ENCODE measurements around the gene MTCH1.
A peak's percentile ranks its signal among the peaks of the same experiment; 100 is the strongest.

Gene MTCH1

DNA sequence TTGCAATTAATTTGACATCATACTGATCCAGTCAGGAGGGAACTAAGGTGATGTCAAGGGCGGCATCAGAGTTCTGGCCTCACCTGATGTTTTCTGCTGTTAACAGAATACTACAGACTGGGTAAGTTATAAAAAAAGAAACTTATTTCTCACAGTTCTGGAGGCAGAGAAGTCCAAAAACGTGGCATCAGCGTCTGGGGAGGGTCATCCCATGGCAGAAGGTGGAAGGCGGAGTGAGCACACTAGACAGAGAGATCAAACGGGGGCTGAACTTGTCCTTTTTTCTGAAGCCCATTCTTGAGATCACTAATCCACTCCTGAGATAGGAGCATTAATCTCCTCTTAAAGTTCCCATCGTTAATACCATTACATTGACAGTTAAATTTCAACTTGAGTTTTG is 3.3 kb upstream of the MTCH1 start:
- no peak for DNase-seq (ENCODE audit: low read depth)

DNA sequence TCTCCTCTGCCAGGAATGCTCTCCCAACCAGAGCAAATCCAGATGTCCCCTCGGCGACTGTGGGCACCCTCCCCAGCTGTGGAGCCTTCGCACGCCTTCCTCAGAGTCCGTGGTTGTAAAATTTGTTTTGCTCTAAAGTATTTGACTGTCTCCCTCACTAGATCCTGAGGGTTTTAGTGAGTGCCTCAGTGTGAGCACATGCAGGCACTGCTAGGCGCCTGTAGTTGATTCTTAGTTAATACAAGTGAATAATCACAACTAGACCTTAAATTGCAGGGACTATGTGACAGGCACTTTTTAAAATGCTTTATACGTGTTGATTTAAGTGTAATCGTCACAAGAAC is 680 bp upstream of the MTCH1 start:
- no peak for DNase-seq (ENCODE audit: low read depth)

DNA sequence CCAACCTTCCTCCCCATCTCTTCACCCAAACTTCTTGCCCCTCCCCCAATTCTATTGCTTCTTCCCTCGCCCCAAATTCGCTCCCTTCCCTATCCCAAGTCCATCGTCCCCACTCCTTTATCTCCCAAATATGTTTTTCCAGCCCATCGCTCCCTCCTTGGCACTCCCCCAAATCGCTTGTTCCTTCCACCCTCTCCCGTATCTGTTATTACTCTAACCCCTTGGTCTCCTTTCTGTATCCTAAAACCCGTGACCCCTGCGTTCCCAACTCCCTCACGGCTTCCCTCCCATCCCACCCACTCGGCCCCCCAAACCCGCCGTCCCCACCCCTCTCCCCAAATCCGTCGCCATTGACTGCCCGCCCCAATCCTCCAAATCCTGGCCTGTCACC is 584 bp downstream of the MTCH1 start:
- DNase-seq (ENCODE audit: low read depth), result no peak

DNA sequence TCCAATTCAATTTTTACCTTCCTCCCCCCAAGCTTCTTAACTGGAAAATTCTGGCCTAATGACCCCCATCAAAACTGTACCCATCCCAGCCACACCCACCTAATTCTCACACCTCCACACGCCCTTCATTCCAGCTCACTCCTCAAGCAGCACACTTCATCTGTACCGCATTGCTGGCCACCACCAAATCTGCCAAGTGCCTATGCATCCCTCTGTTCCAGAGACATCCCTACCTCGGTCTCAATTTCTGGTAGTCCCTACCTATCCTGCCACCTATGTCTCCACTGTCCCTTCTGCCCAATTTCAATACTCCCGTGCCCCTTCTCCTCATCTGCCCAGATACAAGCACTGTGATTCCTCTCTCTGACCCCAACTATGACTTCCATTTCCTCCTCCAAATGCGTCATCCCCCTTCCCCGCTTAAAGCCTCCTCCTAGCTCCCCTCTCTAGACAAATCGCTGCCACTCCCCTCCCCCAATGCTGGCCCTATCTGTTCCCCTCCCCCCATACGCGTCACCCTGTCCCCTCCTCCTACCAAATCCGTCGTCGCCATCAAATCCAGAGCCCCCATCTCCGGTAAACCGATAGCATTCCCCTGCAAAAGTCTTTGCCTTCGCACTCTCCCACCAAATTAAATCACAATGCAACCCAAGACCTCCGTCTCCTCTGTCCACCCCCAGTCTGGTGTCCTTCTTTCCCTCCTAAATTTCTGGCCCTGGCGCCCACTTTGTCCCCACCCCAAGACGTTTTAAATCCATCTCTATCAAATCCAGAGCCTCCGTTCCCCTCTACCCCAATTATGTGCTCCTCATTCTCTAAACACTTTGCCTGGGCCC is 1.2 kb downstream of the MTCH1 start:
- peak; percentile 68 for DNase-seq (ENCODE audit: low read depth)

DNA sequence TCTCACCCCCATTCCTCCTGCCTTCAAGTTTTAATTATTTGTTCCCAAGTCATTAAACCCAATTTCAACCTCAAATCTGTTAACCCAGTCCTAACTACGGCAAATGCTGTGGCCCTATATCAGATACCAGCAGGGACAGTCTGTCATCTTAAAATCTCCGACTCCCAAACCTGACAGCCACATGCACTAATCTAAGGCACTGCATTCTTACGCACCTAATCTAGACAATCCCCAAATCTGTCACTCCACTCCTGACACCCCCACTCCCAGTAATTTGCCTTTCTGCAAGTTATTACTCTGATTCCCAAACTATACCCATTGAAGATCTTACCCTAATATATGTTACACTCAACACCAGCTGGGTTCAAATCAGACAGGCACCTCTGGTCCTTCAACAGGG is 2.5 kb downstream of the MTCH1 start:
- no peak for DNase-seq (ENCODE audit: low read depth)

DNA sequence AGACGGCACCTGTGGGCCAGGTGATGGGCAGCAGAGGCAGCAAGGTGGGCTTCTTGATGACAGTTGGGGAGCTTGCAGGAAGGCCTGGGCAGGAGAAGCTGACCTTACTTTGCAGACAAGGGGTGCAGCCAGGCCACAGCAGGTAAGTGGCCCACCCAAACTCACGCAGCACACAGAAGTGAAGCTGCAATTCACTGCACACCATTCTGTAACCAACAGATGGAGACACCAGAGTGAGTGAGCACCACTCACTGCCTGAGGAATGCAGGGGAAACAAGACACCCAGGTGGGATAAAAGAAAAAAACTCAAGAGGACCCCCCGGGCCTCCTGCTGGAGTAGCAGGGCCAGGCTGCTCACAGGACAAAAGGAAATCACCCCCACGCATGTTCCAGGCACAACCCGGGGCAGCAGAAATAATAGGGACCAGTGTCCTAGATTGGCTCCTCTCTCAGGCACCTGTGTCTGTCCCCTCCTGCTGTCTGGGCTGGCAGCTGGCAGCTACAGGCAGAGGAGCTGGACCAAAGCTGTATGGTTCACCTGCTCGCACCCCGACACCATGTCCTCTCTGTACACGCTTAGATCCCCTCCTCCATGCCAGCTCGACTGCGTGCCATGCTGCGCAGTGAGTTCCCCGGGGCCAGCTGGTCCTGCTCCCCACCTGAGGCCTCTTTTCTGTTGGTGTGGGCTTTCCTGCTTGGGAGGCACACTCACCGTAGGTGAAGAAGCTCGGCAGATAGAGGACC is 4.9 kb downstream of the MTCH1 start:
- no peak for DNase-seq (ENCODE audit: low read depth)

DNA sequence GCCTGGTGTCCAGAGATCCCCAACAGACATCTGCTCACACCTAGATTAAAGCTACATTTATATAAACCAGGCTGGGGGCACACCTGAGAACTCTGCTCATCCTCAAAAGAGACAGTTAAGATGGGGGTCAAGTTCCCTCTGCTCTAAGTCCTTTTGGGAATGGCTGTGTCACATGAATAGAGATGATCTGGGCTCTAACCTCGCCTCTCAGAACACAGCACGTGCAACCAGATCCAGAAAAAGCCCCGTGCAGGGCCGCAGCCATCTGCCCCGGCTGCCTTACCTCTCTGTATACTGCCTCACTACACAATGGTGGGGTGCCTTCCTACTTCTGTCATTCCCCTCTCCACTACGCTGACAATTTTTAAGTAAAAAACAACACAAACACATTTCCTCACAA is 5.9 kb downstream of the MTCH1 start:
- no peak for DNase-seq (ENCODE audit: low read depth)

DNA sequence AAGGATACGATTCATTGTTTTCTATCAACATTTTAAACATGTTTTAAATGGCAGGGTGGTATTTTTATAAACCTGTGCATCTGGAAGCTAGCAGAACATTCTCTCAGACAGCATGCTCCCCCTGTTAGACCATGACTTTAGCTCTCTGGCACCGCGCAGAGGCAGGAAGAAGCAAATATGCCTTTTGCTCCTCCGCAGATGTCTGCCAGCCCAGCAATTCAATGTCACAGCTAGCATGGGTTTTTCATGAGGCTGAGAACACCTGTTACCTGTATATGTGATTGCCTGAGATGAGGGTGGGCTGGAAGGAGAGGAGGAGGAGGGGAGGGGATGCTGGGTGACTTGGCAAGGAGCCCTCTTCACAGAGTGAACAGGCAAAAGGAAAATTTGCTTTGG is 6.7 kb downstream of the MTCH1 start:
- no peak for DNase-seq (ENCODE audit: low read depth)

DNA sequence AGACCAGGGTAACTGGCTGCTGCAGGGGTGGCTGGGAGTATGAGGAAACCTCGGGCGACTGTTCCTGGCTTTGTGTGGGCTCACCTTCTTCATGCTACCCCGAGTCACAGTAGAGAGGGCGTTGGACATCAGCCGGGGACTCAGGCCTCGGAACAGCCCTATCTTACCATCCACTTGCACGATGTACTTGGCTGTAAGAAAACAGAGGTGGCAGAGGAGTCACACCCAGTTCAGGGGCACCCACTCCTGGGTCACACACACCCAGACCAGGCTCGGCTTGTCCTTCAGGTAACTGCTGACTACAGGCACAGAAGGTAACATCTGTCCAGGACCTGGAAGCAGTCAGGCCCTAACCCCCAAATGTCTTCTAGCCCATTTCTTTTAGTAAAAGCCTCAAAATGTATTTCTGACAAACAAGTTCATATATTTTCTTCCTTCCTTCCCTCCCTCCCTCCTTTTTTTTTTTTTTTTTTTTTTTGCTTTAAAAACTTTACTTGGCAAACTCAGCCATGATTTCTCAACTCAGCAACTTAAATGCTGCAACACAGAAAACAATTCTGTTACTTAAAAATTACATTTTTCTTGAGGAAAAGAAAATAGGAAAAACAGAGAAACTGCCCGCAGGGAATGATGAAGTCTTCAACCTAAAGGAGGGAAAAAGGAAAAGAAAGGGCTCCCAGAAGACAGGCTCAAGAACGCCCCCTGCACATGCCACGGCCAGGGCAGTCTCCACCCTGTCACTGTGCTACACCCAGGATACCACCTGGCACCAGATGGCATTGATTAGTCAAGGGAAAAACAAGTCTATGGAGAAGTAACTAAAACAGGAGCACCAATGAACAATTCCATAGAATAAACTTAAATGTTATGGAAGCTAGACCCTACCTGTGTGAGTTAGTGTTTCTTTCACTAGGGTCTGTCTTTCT is 7.3 kb downstream of the MTCH1 start:
- no peak for DNase-seq (ENCODE audit: low read depth)

DNA sequence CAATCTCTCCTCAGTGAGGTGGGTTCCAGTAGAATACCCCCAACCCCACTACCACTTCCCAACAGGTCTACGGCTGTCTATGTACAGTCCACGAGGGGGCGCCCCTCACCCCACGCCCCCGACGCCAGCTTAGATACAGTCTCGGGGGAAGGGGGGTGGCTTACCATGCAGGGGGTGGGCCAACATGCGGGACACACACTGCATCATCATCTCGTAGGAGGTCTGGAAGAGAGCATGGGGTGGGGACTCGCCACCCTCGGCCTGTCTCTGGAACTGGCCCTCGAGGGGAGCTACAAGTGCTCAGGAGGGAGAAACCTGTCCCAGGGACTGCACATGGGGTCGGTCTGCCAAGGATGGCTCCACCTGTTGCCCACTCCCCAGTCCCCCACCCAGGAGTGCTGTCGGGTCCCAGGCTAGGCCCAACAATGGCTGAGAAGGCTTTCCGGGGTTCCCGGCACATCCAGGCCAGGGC is 8.5 kb downstream of the MTCH1 start:
- no peak for DNase-seq (ENCODE audit: low read depth)

DNA sequence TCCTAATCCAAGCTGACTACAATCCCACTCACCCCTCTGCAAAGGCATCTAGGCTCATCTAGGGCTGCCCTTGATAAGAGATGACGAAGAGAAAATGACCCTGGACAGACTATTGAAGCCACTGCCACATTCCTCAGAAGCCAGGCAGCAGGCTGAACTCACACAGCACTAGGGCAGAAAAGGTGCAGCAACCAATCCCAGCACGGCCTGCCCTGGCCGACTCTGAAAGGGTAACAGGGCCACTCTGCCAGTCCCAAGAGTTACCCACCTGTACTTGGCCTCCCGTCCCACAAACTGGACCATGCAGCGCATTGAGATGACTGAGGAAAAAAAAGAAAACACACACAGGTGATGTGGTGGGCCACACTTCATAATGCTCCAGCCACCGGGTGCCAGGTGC is 9.1 kb downstream of the MTCH1 start:
- no peak for DNase-seq (ENCODE audit: low read depth)

DNA sequence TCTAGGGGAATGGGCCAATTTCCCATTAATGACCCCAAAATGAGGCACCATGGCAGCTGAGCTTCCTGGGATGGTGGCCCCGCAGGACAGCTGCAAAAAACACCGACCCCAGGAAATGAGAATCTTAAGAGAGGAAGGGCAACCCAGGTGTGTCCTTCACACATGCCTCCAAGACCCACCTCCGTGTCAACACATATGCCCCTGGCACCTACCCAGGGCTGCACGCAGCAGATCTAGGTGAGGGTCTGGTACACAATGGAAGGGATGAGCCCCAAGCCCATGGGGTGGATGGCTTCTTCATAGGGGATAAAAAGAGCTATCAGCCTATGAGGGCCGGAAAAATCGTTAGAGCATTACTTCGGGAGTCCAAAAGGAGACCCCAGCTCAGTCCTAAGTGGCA is 9.5 kb downstream of the MTCH1 start:
- no peak for DNase-seq (ENCODE audit: low read depth)

DNA sequence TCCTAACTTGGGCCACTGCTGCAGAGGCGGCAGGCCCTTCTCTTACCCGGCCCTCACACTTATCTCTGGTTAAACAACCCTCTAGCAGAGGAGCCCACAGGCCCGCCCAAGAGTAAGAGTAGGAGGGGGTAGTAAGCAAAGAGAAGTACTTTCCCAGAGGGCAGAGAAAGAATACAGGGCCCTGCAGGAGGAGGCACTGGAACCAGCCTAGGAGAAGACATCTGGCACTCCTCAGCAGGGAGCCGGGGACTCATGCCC is 10.1 kb downstream of the MTCH1 start:
- DNase-seq (ENCODE audit: low read depth), result no peak

DNA sequence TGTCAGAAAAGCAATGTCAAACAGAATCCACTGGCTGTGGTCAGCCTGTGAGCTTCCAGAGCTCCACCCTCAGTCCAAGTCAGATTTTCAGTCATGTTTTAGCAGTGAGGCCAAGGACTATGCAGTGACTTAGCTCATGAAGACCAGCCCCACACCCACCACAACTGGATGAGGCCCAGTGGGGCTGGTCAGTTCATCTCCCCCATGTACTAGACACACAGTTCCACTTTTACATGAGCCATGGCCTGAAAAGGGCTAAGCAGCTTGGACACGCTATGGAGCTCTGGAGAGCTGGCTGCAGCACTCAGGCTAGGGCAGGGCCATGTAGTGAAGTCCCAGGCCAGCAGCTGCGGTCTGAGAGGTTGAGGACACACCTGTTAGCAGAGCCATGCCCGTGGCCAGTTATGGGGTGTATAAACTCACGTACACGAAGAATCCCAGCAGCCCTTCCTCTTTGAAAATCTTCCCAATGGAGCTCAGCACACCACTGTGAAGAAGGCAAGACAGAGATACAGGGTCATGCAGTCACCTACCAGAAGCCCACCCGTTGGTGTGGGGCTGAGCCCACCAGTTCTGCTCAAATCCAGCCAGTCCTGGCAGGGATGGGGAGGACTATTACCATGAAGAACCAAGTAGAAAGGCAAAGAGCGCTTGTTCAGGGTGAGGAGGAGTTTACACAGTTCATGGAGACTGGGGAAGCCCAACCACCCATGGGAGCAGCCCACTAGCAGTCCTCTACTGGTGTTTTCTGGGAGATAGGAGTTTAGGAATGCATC is 10.6 kb downstream of the MTCH1 start:
- DNase-seq (ENCODE audit: low read depth), result no peak

DNA sequence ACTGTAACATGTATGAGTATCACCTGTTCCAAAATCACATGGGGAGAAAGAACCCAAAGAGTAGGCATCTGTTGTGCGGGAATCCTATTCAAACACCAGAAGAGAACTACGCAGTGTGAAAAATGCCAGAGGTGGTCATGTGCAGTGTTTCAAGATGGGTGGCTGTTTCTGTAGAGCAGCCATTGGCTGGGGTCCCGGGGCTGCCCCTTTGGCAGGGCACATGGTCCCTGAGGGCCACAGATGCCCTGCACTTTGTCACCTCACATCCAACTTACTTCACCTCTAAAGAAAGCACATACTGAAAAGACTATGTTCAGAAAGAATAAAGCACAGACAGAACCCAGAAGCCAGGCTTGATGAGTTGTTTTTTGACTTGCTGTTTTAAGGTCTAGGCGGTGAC is 12.3 kb downstream of the MTCH1 start:
- no peak for DNase-seq (ENCODE audit: low read depth)

DNA sequence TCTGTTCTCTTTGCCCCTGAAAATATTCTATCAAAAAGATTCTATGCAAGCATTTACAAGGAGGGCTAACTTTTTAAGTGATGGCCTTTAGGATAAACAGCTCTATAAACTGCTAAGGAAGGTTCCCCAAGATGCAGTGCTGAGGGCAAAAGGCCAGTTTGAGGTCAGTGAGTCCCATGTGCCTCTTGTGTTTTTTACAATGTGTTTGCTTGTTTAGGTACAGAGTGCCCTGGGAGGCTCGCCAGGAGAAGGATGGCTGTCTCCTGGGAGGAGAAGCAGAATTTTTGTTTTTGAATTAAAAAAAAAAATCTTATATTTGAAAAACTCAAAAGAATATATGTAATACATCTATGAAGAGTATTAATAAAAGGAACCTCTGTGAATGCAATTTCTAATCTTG is 12.8 kb downstream of the MTCH1 start:
- no peak for DNase-seq (ENCODE audit: low read depth)

DNA sequence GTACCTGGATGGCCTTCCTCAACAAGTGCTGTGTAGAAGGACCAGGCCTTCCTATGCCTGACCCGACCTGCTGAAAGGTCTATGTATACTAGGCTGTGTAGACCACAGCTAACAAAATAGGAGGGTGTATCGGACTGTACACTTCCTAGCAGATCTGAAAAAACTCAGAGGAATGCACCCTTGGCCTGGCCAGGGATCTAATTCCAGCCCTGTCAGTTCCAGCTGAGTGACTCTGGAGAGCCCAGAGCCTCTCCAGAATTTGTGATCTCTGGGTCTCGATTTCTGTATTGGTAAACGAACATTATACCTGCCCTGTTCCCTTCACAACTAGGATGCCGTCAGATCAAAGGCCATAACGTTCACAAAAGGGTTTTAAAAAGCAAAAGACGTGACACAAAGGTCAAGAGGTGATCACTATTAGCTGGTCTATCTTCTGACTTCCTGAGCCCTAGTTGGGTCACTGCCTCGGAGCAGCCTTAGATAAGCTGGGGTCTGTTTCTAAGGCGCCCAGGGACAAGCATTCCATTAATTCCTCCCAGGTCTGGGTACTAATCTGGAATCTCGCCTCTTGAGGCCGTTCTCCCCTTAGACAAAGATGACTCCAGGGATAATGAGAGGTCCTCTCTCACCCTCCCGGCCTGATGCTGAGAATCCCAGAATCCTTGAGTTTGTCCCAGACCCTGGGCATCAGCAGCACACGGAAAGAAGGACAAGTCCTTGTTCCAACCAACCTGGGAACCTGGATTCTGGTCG is 13.9 kb downstream of the MTCH1 start:
- DNase-seq (ENCODE audit: low read depth), result no peak

DNA sequence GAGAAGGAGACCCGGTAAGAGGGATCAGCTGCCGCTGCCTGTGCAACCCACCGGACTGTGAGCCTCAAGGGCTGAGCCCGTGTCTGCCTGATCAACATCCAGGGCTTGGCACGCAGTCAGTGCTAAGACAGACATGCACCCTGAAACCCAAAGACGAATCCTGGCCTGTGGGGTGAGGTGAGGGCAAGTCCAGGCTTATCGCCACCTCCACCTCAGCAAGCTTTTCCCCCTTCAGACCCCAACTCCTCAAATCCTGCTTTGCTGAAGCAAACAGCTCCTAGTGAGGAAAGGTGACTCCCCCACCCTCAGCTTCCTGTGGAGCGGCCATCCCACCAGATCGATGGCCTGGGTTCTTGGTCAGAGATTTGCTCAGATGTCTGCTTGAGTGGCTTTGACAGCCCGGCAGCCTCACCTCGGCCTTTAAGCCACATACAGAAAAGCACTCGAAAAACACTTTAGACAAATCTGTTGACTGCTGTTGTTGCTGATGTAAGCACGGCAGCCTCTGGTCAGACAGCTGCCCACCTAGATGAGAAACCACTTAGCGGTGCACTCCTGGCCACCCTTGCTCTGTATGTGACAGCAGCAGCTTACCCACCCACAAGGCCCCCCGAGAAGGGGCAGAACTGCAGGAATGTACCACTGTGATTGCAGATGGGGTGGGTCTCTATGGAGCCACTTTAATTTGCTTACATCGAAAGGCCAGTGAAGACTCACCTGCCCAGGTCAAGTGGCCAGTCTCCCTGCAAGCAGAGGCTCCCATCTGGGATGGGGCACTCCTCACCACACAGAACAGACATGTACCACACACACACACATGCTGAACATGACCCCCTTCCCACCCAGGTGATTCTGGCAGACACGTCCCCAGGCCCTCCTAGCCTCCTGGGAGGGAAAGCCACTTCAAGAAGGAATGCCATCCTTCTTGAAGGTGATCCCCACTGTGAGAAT is 14.8 kb downstream of the MTCH1 start:
- no peak for DNase-seq (ENCODE audit: low read depth)

DNA sequence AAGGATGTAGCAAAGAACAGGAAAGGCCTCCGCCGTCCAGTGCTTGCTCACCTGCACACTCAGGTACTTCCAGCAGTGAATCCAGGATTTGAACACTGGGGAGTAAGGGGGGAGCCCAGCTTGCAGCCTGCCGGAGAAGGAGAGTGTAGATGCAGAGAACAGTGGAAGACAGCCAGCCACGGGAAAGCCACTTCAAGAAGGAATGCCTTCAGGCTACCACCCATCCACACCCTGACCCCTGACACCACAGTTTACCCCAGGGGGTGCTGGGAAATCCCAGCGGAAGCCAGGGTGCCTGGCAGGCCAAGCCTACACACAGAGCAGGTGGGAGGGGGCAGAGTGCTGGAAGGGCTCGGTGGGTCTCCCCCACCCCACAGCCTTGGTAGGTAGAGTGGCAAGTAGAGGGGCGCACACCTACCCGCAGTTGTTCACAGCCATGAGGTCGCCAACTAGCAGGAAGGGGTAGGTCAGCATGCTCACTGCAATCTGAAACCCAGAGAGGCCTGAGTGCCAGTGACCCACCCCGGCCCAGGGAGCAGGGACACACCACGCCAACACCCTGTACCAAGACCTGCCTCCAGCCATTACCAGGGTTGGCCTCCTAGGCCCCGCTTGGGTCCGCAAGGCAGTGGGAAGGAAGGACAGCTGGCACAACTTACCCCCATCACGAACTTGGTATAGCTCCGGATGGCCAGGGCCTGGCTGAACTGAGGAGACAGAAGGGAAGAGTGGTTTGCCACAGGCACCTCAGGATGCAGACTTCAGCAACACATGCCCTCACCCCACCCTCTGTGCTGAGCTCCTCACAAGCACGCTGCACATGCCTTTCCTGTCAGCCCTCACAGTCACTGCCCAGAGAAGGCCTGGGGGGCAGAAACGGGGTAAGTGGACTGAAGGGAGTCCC is 15.8 kb downstream of the MTCH1 start:
- DNase-seq (ENCODE audit: low read depth), result no peak
